ENCODE data around the gene TAP2. TPM values are rescaled to one million over a fixed set of nuclear protein-coding genes. Genes with fewer than 3 reads are reported as not detected.

Gene TAP2
- polyA plus RNA-seq, 1 of the 3 experiments (the other 2 are of a cell fraction), result 19.9 TPM

- TF ChIP-seq ZBTB33 (IDR thresholded peaks at IDR 0.05; ENCODE audit: borderline replicate concordance, low read depth) (no peak), USF2 (IDR thresholded peaks at IDR 0.05; ENCODE audit: borderline replicate concordance, low read depth, low read length) (no peak), TAF1 (IDR thresholded peaks at IDR 0.05; ENCODE audit: borderline replicate concordance, low read depth, low read length) (no peak), CHD2 (IDR thresholded peaks at IDR 0.05; ENCODE audit: low read length, partially characterized antibody) (no peak), TEAD4 (IDR thresholded peaks at IDR 0.05; ENCODE audit: borderline replicate concordance, insufficient read depth) (no peak), USF1 (IDR thresholded peaks at IDR 0.05; ENCODE audit: borderline replicate concordance, low read depth) (no peak), RAD21 (IDR thresholded peaks at IDR 0.05; ENCODE audit: low read length) (peak; percentile 78), FOXJ3 (CRISPR knock-in tag; IDR thresholded peaks at IDR 0.05) (no peak), CTCF (IDR thresholded peaks at IDR 0.05) (peak; percentile 83), RFX5 (IDR thresholded peaks at IDR 0.05; ENCODE audit: low read length) (no peak), MAX (IDR thresholded peaks at IDR 0.05; ENCODE audit: low read depth) (no peak), REST (IDR thresholded peaks at IDR 0.05; ENCODE audit: low read depth, low read length) (no peak), IRF3 (IDR thresholded peaks at IDR 0.05; ENCODE audit: low read depth, low read length) (no peak), NRF1 (IDR thresholded peaks at IDR 0.05; ENCODE audit: low read depth, low read length) (no peak), FOSL2 (IDR thresholded peaks at IDR 0.05; ENCODE audit: borderline replicate concordance, low read depth) (no peak), PBX3 (IDR thresholded peaks at IDR 0.05) (no peak), RXRA (IDR thresholded peaks at IDR 0.05; ENCODE audit: borderline replicate concordance, low read depth) (no peak)
These were observed 41.4 kb downstream of the TAP2 start (continued) for GRCh38 chr6:32796848-32797776.
